Fibroblast of lung (primary cell): Measurements from ENCODE around the gene STXBP5L. TPM values are rescaled to one million over a fixed set of nuclear protein-coding genes. Genes with fewer than 3 reads are reported as not detected.

ENCODE experiments used
- DNase-seq, 2 donors: peaks; one replicate each; pipeline versions ENCODE4 v3.0.0 to v3.0.0-alpha.2; 2010; ENCODE audit warnings: low read depth in 2 of 2
- H2AFZ ChIP-seq: 2 replicates; pipeline ENCODE4 v1.5.1; 2012; ENCODE audit warnings: low read length, control low read depth, inconsistent platforms
- H3K27ac ChIP-seq: 2 replicates; pipeline ENCODE4 v1.5.1; 2011; ENCODE audit warnings: low read length, control low read depth; ENCODE audit not compliant: insufficient read depth
- H3K27me3 ChIP-seq: 2 replicates; pipeline ENCODE4 v1.5.1; 2011; ENCODE audit warnings: mild to moderate bottlenecking, low read length; ENCODE audit not compliant: control insufficient read depth, insufficient read depth
- H3K36me3 ChIP-seq: 2 replicates; pipeline ENCODE4 v1.5.1; 2011; ENCODE audit warnings: low read length; ENCODE audit not compliant: control insufficient read depth, insufficient read depth
- H3K4me1 ChIP-seq: 2 replicates; pipeline ENCODE4 v1.5.1; 2011; ENCODE audit warnings: low read length; ENCODE audit not compliant: control insufficient read depth, insufficient read depth; ENCODE audit errors: extremely low read depth
- H3K4me2 ChIP-seq: 2 replicates; pipeline ENCODE4 v1.5.1; 2011; ENCODE audit warnings: low read length, control low read depth; ENCODE audit not compliant: insufficient read depth; ENCODE audit errors: extremely low read depth
- H3K4me3 ChIP-seq, 4 experiments: fragments of 200-600 bp in 1 of 4; sonication (generic) in 1 of 4; replicated peaks in 1 of 4; 2 replicates each; pipeline ENCODE4 v1.5.1; 2011 to 2016; ENCODE audit warnings: low read length in 4 of 4, low read depth in 3 of 4, mild to moderate bottlenecking in 3 of 4, control low read depth in 2 of 4, inconsistent platforms in 1 of 4, mixed read lengths in 1 of 4; ENCODE audit not compliant: insufficient read depth in 1 of 4; ENCODE audit errors: control extremely low read depth in 1 of 4
- H3K79me2 ChIP-seq: 2 replicates; pipeline ENCODE4 v1.5.1; 2012; ENCODE audit warnings: mild to moderate bottlenecking, low read length, inconsistent platforms; ENCODE audit not compliant: control insufficient read depth, insufficient read depth
- H3K9ac ChIP-seq: 2 replicates; pipeline ENCODE4 v1.5.1; 2011; ENCODE audit warnings: mild to moderate bottlenecking, low read length, control low read depth; ENCODE audit not compliant: insufficient read depth
- H3K9me3 ChIP-seq: 2 replicates; pipeline ENCODE4 v1.5.1; 2012; ENCODE audit warnings: low read depth, low read length; ENCODE audit not compliant: control insufficient read depth, insufficient read depth
- H4K20me1 ChIP-seq: 2 replicates; pipeline ENCODE4 v1.5.1; 2011; ENCODE audit warnings: low read length; ENCODE audit not compliant: control insufficient read depth, insufficient read depth; ENCODE audit errors: extremely low read depth
- CTCF ChIP-seq, 2 donors: IDR thresholded peaks in 1 of 2; conservative IDR thresholded peaks in 1 of 2; 1 replicate in 1 of 2; 2 replicates in 1 of 2; pipeline ENCODE4 v1.5.1; 2011 to 2012; ENCODE audit warnings: low read length in 2 of 2, control low read depth in 1 of 2, inconsistent platforms in 1 of 2, low read depth in 1 of 2, mild to moderate bottlenecking in 1 of 2
- EZH2 ChIP-seq: IDR thresholded peaks from 2 replicates; pipeline ENCODE4 v1.5.1; 2012; ENCODE audit warnings: low read length, control low read depth, mild to moderate bottlenecking; ENCODE audit errors: missing control alignments
- polyA plus RNA-seq, 2 donors: library from polyadenylated mRNA; depleted of rRNA in 1 of 2; stranded (reverse) in 1 of 2; unstranded in 1 of 2; fragments of >200 nt; gene quantifications; 2 replicates each; pipeline ENCODE4 v1.2.1, GENCODE V29; 2011 to 2012; ENCODE audit warnings: missing spikeins in 1 of 2
- total RNA-seq: library from RNA; depleted of rRNA; stranded (reverse); fragments of >200 nt; gene quantifications from 2 replicates; pipeline ENCODE4 v1.2.1, GENCODE V29; 2014

The STXBP5L gene
- total and polyA plus RNA-seq, 2 donors (not counting 1 experiment from before 2014, with no cell fraction given), result not detected

GRCh38 chr3:120983321-120983665 lies 75.3 kb downstream of the STXBP5L start:
- no peaks in the 10 kb centered on the region for H3K4me1 ChIP-seq
- TF ChIP-seq CTCF (conservative IDR thresholded peaks at IDR 0.05 in 1 of 2, IDR thresholded peaks at IDR 0.05 in 1 of 2; ENCODE audit: low read depth in 1 of 2, low read length in 2 of 2), result no peak
- no peak overlapping the region for H3K4me2 ChIP-seq
- H3K9ac ChIP-seq, result no peak overlapping the region
- no peaks in the 10 kb centered on the region for H3K27me3 ChIP-seq
- DNase-seq, result no peak
- no peaks in the 10 kb centered on the region for H3K79me2 ChIP-seq
- H3K9me3 ChIP-seq, result no peaks in the 10 kb centered on the region
- H3K27ac ChIP-seq, result no peak overlapping the region
- no peak overlapping the region for H2AFZ ChIP-seq
- no peaks in the 10 kb centered on the region for H4K20me1 ChIP-seq
- no peak overlapping the region for H3K4me3 ChIP-seq
- H3K36me3 ChIP-seq, result no peaks in the 10 kb centered on the region

GRCh38 chr3:120983841-120984240 lies 75.8 kb downstream of the STXBP5L start:
- no peak for DNase-seq
- no peaks in the 10 kb centered on the region for H3K79me2 ChIP-seq

GRCh38 chr3:120985242-120985641 lies 77.2 kb downstream of the STXBP5L start:
- Histone ChIP-seq H3K27ac (no peak overlapping the region), H4K20me1 (no peaks in the 10 kb centered on the region), H3K4me3 (no peak overlapping the region), H3K79me2 (no peaks in the 10 kb centered on the region), H3K9ac (no peak overlapping the region), H2AFZ (no peak overlapping the region), H3K36me3 (no peaks in the 10 kb centered on the region), H3K4me2 (no peak overlapping the region), H3K9me3 (no peaks in the 10 kb centered on the region), H3K27me3 (no peaks in the 10 kb centered on the region), H3K4me1 (no peaks in the 10 kb centered on the region)
- DNase-seq, result no peak
- no peak for TF ChIP-seq CTCF (conservative IDR thresholded peaks at IDR 0.05 in 1 of 2, IDR thresholded peaks at IDR 0.05 in 1 of 2; ENCODE audit: low read depth in 1 of 2, low read length in 2 of 2)
- TF ChIP-seq EZH2, result no peak

More at GRCh38 chr3:120983841-120984240, 75.8 kb downstream of the STXBP5L start:
- Histone ChIP-seq H3K4me1 (no peaks in the 10 kb centered on the region), H3K9me3 (no peaks in the 10 kb centered on the region), H3K4me2 (no peak overlapping the region), H2AFZ (no peak overlapping the region), H4K20me1 (no peaks in the 10 kb centered on the region), H3K9ac (no peak overlapping the region), H3K4me3 (no peak overlapping the region), H3K36me3 (no peaks in the 10 kb centered on the region), H3K27ac (no peak overlapping the region), H3K27me3 (no peaks in the 10 kb centered on the region)
- TF ChIP-seq EZH2 (no peak), CTCF (conservative IDR thresholded peaks at IDR 0.05 in 1 of 2, IDR thresholded peaks at IDR 0.05 in 1 of 2; ENCODE audit: low read depth in 1 of 2, low read length in 2 of 2) (no peak)
